LNCAP (cell line): ENCODE measurements around the gene HMX1.

Experiments
- TF ChIP-seq, protein P1 (sequence below): fragments of 450-650 bp; IDR thresholded peaks from 2 replicates; pipeline ENCODE4 v1.5.1; 2017; ENCODE audit warnings: mild to moderate bottlenecking

HMX1 gene

DNA sequence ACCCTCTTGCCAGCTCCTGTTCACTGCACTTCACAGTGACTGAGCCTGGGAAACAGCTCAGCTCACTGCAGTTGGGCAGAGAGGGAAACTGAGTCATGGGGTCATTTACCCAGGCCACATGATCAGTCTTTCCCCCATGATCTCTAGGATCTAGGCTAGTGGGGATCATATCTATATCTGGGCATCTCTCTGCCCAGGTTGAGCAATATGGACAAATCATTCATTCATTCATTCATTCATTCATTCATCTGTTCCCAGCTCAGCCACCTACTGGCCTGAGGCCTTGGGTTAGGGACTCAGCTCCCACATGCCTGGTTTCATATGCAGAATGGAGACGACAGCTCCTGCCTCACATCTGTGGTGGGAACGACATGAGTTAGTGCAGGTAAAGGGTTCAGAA lies 45.3 kb upstream of the HMX1 start:
- TF ChIP-seq, protein P1, sequence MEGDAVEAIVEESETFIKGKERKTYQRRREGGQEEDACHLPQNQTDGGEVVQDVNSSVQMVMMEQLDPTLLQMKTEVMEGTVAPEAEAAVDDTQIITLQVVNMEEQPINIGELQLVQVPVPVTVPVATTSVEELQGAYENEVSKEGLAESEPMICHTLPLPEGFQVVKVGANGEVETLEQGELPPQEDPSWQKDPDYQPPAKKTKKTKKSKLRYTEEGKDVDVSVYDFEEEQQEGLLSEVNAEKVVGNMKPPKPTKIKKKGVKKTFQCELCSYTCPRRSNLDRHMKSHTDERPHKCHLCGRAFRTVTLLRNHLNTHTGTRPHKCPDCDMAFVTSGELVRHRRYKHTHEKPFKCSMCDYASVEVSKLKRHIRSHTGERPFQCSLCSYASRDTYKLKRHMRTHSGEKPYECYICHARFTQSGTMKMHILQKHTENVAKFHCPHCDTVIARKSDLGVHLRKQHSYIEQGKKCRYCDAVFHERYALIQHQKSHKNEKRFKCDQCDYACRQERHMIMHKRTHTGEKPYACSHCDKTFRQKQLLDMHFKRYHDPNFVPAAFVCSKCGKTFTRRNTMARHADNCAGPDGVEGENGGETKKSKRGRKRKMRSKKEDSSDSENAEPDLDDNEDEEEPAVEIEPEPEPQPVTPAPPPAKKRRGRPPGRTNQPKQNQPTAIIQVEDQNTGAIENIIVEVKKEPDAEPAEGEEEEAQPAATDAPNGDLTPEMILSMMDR, result no peak

DNA sequence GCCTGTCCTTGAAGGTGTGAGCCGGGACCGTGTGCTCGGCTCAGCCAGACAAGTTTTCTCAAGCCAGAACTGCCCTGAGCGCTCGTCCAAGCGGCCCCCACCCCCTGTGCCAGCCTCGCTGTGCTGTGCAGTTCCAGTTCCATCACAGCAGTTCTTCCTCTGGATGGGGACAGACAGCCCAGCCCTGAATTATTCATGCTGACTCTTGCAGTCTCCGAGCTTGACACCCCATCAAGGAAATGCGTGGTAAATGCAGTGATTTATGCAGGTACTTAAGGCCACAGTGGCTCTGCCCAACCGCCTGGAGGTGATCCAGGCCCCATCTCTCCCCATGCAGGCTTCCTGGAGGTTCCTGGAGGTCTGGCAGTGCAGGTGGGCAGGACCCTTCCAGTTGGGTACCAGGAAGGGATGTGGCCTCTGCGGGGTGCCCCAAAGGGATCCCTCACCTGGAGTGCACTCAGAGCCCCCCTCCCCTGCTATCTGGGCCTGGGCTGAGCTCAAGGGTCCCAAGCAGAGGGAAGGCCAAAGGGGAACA lies 44.8 kb upstream of the HMX1 start:
- TF ChIP-seq, protein P1, result no peak

DNA sequence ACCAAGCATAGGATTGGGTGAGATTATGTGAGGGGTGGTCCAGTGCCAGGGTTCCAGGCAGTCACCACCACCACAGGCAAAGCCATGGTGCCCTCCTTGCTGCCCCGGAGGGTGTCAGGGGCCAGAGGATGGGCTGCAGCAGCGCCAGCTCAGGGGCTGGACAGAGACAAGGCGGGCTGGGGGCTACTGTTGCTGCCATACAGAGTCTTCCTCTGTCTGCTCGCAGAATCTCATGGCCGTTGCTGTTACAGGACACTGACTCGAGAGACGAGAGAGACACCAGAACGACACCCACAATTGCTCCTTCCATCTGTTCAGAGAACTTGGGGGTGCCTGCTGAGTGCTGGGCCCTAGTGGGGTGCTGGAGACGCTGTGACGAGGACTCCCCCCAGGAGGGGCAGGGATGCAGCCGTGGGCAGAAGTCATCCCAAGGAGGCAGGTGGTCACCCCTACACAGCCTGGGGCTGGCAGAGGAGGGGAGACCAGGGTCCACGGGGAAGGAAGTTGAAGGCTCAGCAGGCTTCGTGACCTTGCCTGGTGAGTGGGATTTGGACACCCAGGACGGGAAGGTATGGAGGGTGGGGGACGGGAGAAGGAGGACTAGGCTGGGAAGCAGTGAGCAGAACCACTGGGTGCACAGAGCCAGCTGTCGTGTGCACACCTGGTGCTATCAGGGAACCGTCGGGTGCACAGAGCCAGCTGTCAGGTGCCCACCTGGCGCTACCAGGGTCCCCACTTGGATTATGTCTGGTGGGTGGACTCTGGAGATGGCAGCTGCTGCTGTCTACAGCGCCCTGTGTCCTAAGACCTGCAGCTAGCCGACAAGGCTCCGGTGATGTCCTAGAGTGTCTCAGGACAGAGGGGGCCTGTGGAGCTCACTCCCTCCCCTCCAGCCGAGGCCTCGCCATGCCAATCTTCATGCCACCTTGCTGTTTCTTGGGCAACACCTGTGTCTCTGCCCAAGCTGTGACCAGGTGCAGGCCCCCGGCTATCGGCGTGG lies 43.9 kb upstream of the HMX1 start:
- TF ChIP-seq, protein P1, result no peak

DNA sequence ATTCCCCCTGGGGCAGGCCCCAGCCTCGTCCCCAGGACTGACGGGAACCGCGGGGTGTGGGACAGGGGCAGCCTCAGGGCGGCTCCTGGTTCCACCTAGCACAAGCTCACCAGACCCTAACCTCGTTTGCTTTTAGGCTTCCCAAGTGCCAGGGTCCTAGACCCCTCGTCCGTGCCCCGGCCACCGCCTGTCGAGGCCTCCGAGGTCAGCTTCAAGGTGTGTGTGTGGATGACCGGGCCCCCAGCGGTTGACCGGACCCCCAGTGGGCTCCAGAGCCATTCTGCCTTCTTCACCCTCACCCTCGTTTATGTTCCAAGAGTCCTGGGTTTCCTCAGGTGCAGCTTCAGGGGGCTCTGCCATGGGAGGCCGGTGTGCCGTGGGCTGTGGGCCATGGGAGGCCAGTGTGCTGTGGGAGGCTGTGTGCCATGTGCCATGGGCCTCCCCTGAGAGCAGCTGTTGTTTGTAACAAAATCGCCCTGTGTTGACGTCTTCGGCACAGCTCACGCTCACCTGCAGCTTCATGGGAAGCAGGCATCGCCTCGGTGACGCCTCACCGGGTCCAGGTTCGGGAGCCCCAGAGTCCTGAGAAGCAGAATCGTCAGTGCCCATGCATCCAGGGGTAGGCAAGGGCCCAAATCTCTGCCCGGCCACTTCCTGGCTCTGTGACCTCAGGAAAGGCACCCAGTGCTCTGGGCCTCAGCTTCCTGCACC lies 43.0 kb upstream of the HMX1 start:
- TF ChIP-seq, protein P1, result no peak

DNA sequence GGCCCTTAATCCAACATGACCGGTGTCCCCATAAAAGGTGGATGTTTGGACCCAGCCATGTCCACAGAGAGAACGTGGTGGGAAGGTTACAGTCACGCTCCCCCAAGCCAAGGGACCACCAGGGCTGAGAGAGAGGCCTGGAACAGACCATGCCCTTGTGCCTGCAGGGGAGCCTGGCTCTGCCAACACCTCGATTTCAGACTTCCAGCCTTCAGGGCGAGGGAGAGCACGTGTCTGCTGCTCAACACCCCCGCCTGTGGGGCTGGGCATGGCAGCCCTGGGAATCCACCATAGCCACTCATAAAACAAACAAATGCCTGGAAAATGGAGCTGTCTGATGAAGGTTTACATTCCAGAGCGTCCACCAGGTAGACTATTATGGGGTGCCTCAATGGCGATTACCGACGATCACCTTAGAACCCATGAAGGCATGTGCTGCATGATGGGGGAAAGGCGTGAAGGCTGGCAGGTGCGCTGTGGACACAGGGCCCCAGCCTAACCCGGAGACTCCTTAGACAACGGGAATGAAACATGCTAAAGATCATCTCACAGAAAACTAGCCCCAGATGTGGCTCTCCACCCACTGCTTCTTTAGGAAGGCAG lies 42.3 kb upstream of the HMX1 start:
- TF ChIP-seq, protein P1, result no peak

DNA sequence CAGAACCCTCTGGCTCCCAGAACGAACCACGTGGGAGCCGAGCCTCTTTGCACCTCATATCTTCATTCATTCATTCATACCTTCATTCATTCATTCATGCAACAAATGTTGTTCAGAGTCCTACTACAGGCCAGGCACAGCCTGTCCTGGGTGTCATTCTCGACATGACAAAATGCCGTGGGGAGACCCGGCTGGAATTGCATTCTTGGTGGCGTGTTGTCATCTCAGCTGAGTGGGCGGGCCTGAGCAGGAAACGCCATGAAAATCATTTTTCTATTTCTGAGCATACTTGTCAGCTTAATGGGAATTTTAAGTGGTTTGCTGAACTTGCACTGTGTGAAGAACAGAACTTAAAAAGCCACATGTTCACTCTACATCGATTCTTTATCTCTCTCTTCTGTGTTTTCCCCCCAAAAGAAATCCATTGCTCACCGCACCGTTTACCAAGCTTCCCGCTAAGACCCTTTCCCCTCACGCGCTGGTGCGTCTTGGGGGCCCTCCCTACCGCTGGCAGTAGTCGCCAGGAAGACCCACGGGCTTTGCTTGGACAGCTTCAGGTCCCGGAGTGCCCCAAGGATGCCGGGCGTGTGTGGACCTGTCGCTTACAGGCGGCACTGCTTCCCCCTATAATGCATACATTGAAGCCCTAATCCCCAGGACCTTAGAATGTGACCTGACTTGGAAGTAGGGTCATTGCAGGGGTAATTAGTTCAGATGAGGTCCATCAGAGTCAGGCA lies 41.6 kb upstream of the HMX1 start:
- TF ChIP-seq, protein P1, result no peak

DNA sequence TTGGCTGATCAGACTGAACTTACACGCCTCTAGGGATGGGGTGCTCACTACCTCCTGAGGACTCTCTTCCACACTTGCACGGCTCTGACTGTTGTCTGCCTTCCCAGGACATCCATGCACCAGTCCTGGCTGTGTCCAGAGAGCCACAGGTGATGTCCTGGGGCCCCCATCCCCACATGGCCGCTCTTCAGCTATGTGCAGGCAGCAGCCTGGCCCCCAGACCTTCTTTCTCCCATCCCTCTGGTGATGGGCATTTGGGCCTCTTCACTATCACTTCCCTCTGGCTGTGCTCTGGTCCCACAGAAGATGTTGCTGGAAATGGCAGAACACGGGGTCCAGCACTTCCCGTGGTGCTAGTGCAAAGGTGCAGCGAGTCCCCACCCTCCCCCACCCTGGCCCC lies 40.9 kb upstream of the HMX1 start:
- TF ChIP-seq, protein P1, result no peak
